HL-60 (cell line): ENCODE measurements around the gene FCN1.

ENCODE experiments used
- DNase-seq, 2 experiments: peaks; one replicate each; pipeline ENCODE4 v3.0.0-alpha.2; 2010 to 2020; ENCODE audit warnings: low read depth in 1 of 2, low spot score in 1 of 2
- H3K27ac ChIP-seq: fragments of 250-450 bp; sonication (Bioruptor Pico); replicated peaks from 2 replicates; pipeline ENCODE4 v1.5.1; 2020; ENCODE audit warnings: mild to moderate bottlenecking, moderate library complexity
- H3K27me3 ChIP-seq: fragments of 250-450 bp; sonication (Bioruptor Pico); 2 replicates; pipeline ENCODE4 v1.5.1; 2021; ENCODE audit warnings: mild to moderate bottlenecking, moderate library complexity; ENCODE audit not compliant: insufficient read depth, poor library complexity, severe bottlenecking
- H3K4me3 ChIP-seq: replicated peaks from 2 replicates; pipeline ENCODE4 v1.5.1; 2011; ENCODE audit warnings: mild to moderate bottlenecking, control low read depth, low read length; ENCODE audit not compliant: insufficient read depth
- GABPA ChIP-seq: IDR thresholded peaks from 2 replicates; pipeline ENCODE4 v1.6.1; 2012; ENCODE audit warnings: low read depth
- POLR2AphosphoS5 ChIP-seq: IDR thresholded peaks from 2 replicates; pipeline ENCODE4 v1.6.1; 2012; ENCODE audit warnings: low read depth
- SPI1 ChIP-seq: IDR thresholded peaks from 2 replicates; pipeline ENCODE4 v1.6.1; 2012; ENCODE audit warnings: low read depth, mild to moderate bottlenecking, borderline replicate concordance
- TF ChIP-seq, protein P1 (sequence below): IDR thresholded peaks from one replicate; pipeline ENCODE4 v1.5.1; 2011; ENCODE audit warnings: low read length, control low read depth, inconsistent platforms; ENCODE audit not compliant: insufficient read depth
- TF ChIP-seq, protein P2 (sequence below): IDR thresholded peaks from 2 replicates; pipeline ENCODE4 v1.6.1; 2012; ENCODE audit warnings: low read depth; ENCODE audit not compliant: insufficient replicate concordance

FCN1 gene

DNA sequence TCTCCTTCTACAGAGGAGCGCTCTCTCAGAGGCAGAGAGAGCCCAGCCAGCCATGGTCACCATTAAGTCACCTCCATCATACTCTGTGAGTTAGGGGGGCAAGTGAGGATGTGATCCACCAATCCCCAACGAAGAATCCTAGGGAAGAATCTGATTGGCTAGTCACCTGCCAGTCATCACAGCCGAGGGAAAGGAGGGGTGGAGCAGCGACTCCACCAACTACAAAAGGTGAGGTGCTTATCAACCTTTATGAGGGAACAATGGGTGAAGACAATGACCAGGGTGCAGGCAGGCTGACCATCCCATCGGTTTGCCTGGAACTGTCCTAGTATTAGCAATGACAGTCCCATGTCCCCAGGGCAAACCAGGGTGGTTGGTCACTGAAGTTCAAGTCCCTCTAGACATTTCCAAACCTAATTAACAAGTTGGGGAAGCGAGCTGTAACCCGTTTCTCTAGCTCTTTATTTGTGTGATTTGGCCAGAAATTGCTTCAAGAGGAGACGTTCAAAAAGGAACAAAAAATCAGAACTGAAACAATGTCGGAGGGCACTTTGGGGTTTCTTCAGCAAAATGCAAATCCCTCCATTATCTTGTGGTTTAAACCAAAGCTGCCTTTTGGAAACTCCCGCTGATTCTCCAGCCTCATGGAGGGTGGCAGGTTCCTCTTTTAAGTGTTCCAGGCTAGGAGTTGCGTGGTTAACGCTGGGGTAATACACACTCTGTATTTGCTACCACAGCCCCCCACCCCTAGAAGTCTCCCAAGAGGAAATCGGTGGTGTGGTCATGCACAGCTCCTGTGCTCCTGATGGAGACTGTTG, 18.8 kb upstream of the FCN1 start:
- TF ChIP-seq, protein P1, sequence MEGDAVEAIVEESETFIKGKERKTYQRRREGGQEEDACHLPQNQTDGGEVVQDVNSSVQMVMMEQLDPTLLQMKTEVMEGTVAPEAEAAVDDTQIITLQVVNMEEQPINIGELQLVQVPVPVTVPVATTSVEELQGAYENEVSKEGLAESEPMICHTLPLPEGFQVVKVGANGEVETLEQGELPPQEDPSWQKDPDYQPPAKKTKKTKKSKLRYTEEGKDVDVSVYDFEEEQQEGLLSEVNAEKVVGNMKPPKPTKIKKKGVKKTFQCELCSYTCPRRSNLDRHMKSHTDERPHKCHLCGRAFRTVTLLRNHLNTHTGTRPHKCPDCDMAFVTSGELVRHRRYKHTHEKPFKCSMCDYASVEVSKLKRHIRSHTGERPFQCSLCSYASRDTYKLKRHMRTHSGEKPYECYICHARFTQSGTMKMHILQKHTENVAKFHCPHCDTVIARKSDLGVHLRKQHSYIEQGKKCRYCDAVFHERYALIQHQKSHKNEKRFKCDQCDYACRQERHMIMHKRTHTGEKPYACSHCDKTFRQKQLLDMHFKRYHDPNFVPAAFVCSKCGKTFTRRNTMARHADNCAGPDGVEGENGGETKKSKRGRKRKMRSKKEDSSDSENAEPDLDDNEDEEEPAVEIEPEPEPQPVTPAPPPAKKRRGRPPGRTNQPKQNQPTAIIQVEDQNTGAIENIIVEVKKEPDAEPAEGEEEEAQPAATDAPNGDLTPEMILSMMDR, result no peak
- TF ChIP-seq GABPA, result no peak
- TF ChIP-seq, protein P2, sequence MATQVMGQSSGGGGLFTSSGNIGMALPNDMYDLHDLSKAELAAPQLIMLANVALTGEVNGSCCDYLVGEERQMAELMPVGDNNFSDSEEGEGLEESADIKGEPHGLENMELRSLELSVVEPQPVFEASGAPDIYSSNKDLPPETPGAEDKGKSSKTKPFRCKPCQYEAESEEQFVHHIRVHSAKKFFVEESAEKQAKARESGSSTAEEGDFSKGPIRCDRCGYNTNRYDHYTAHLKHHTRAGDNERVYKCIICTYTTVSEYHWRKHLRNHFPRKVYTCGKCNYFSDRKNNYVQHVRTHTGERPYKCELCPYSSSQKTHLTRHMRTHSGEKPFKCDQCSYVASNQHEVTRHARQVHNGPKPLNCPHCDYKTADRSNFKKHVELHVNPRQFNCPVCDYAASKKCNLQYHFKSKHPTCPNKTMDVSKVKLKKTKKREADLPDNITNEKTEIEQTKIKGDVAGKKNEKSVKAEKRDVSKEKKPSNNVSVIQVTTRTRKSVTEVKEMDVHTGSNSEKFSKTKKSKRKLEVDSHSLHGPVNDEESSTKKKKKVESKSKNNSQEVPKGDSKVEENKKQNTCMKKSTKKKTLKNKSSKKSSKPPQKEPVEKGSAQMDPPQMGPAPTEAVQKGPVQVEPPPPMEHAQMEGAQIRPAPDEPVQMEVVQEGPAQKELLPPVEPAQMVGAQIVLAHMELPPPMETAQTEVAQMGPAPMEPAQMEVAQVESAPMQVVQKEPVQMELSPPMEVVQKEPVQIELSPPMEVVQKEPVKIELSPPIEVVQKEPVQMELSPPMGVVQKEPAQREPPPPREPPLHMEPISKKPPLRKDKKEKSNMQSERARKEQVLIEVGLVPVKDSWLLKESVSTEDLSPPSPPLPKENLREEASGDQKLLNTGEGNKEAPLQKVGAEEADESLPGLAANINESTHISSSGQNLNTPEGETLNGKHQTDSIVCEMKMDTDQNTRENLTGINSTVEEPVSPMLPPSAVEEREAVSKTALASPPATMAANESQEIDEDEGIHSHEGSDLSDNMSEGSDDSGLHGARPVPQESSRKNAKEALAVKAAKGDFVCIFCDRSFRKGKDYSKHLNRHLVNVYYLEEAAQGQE, result no peak
- peak; percentile 60; the same call in 1 of the 2 replicates for TF ChIP-seq SPI1
- peak; percentile 85 for TF ChIP-seq POLR2AphosphoS5
- Histone ChIP-seq H3K4me3 (no peak overlapping the region), H3K27me3 (no peaks in the 10 kb centered on the region), H3K27ac (no peak overlapping the region)
- peak in 1 of 2 experiments; percentile 56 for DNase-seq

DNA sequence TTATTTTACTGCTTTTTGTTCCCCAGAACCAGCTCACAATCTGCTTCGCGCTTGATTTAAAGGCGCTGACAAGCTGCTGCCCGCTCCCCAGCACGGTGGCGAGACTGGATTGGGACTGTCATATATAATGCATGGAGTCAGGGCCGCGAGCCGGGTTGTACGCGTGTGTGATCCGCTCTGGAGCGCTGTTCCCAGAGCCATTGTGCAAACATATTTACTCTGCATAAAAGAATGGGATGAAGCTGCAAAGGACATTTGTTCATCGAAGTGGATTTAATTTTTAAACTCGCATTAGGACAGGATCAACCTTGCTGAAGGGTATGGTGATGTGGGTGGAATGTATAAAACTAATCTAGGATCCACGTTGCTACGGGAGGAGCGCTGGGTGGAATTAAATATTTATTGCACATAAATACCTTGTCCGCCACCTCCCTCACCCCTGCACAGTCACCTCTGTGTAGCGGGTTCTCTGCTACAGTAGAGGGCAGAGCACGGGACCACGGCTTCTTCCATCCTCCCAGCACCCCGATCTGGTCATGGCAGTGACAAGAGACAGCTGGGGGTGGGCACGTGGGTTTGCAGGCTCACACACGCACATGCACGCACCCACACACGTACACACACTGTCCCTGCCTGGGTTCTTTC, 18.1 kb upstream of the FCN1 start:
- H3K27me3 ChIP-seq, result no peaks in the 10 kb centered on the region
- H3K27ac ChIP-seq, result no peak overlapping the region
- TF ChIP-seq SPI1 (no peak), GABPA (no peak), POLR2AphosphoS5 (no peak)
- TF ChIP-seq, protein P1, result no peak
- TF ChIP-seq, protein P2, result no peak
- DNase-seq, result no peak
- H3K4me3 ChIP-seq, result no peak overlapping the region

DNA sequence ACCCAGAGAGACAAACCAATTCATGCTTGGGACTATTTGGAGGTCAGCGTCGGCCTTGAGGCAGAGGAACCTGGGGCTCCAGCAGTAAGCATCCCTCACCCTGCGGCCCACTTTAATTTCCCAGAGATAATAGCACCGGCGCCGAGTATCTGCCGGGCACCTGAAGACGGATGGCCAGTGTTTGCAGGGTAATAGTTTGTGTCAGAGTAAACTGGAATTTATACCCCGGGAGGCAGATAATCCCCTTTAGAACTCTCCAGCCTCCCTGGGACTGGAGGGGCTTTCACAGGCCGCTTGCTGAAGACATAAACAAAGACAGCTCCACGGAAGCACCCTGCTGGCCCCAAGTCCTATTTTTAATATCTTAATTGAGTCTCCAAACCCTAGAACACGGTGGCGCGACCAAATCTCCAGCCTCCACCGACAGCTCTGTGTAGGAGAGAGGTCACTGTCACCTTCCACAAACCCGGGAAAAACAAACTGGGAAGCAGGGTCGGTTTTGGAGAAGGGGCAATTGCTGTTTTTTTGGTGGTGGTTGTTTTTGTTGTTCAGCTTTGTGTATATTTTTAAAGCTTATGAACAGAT, 17.4 kb upstream of the FCN1 start:
- Histone ChIP-seq H3K27ac (no peak overlapping the region), H3K27me3 (no peaks in the 10 kb centered on the region), H3K4me3 (no peak overlapping the region)
- no peak for DNase-seq
- TF ChIP-seq GABPA, result no peak
- TF ChIP-seq, protein P2, result no peak
- TF ChIP-seq SPI1, result no peak
- no peak for TF ChIP-seq POLR2AphosphoS5
- TF ChIP-seq, protein P1, result no peak
